ENCODE measurements around the gene LTBP2.

- TF ChIP-seq POLR2A (IDR thresholded peaks at IDR 0.05; ENCODE audit: low read length) (no peak), GATA1 (IDR thresholded peaks at IDR 0.05; ENCODE audit: low read depth, low read length) (no peak)
Measured at GRCh38 chr14:74591899-74592298, 20.1 kb downstream of the LTBP2 start.
